Tibial nerve (tissue), 4 donors: ENCODE data around the gene CYP4F12. TPM values are rescaled to one million over a fixed set of nuclear protein-coding genes. Genes with fewer than 3 reads are reported as not detected.
A peak's percentile ranks its signal among the peaks of the same experiment; 100 is the strongest.

ENCODE experiments used
- DNase-seq, 2 donors: peaks; one replicate each; pipeline ENCODE4 v3.0.0-alpha.2; 2019; ENCODE audit warnings: low spot score in 2 of 2
- H3K27ac ChIP-seq, 4 donors: fragments of 200-600 bp; sonication (generic) in 3 of 4; one replicate each; pipeline ENCODE4 v1.5.1; 2017 to 2019; ENCODE audit warnings: mild to moderate bottlenecking in 1 of 4
- H3K27me3 ChIP-seq, 2 donors: fragments of 200-600 bp; sonication (generic) in 1 of 2; one replicate each; pipeline versions ENCODE4 v1.5.1 to v1.6.0; 2017 to 2019
- H3K36me3 ChIP-seq, 3 donors: fragments of 200-600 bp; sonication (generic); one replicate each; pipeline ENCODE4 v1.5.1; 2018 to 2019
- H3K4me1 ChIP-seq, 4 donors: fragments of 200-600 bp; sonication (generic) in 3 of 4; one replicate each; pipeline ENCODE4 v1.5.1; 2017 to 2019
- H3K4me3 ChIP-seq, 4 donors: fragments of 200-600 bp; sonication (generic) in 3 of 4; one replicate each; pipeline ENCODE4 v1.5.1; 2017 to 2019; ENCODE audit warnings: mild to moderate bottlenecking in 1 of 4, moderate library complexity in 1 of 4
- H3K9me3 ChIP-seq, 4 donors: fragments of 200-600 bp; sonication (generic) in 3 of 4; one replicate each; pipeline ENCODE4 v1.5.1; 2017 to 2019
- EP300 ChIP-seq, 2 donors: sonication (generic); formaldehyde crosslinking; IDR thresholded peaks; one replicate each; pipeline ENCODE4 v1.6.1; 2017; ENCODE audit warnings: antibody characterized with exemption in 2 of 2, mild to moderate bottlenecking in 1 of 2
- POLR2A ChIP-seq, 2 donors: fragments of 450-650 bp; IDR thresholded peaks; one replicate each; pipeline ENCODE4 v1.6.1; 2017; ENCODE audit warnings: antibody characterized with exemption in 2 of 2, mild to moderate bottlenecking in 2 of 2, moderate library complexity in 2 of 2
- WGBS, 2 donors: methylation state at CpG; one replicate each; pipeline ENCODE4 v1.1.5; 2018; 5-methylcytosine and 5-hydroxymethylcytosine counted together
- total RNA-seq, 4 donors: library from RNA; depleted of rRNA; stranded (reverse); fragments of >200 nt; gene quantifications; one replicate each; pipeline ENCODE4 v1.1.0, GENCODE V29; 2016
- TF ChIP-seq, protein P1 (sequence below), 5 experiments: fragments of 200-600 bp in 3 of 5; fragments of 450-650 bp in 2 of 5; sonication (generic) in 3 of 5; IDR thresholded peaks; one replicate each; pipeline ENCODE4 v1.5.1; 2016 to 2019; ENCODE audit warnings: antibody characterized with exemption in 5 of 5, mild to moderate bottlenecking in 3 of 5, moderate library complexity in 2 of 5

Gene CYP4F12
- total RNA-seq, 4 donors from 2014 or later = 12.6 to 62.0 (median 50.4) TPM

DNA sequence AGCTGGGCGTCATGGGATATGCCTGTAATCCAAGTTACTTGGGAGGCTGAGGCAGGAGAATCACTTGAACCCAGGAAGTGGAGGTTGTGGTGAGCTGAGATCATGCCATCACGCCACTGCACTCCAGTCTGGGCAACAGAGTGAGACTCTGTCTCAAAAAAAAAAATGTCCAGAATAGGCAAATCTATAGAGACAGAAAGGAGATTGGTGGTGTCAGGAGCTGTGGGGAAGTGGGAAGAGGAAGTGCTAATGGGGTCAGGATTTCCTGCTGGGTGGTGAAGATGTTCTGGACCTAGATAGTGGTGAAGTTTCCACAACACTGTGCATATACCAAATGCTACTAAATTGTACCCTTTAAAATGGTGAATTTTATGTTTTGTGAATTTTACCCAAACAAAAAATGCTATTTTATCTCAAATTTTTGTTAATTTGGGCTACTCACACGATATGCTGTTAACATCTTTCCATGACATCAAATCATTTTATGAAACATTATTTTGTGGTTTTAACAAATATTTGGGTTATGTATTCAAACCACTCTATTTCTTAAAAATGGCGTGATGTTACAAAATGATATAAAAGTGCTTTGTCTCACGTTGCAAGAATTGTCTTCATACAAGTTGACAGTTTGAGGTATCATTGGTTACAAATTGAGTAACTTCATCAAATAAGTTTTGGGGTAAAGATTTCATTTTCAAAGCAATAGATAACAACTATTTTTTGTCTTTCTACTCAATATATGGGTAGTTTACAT is 39.6 kb upstream of the CYP4F12 start:
- DNase-seq = no peak
- WGBS, 2 donors = 50 to 60% methylated on average over 5 of the region's 5 CpGs
- Histone ChIP-seq H3K4me1 (peaks cover 0 to 3% (median 0%) of the 10 kb centered on the region in 4 donors), H3K4me3 (no peak overlapping the region), H3K27ac (no peak overlapping the region), H3K9me3 (no peaks in the 10 kb centered on the region), H3K36me3 (no peaks in the 10 kb centered on the region), H3K27me3 (peaks cover 0 to 15% of the 10 kb centered on the region in 2 donors)
- TF ChIP-seq POLR2A (IDR thresholded peaks at IDR 0.05) (no peak), EP300 (IDR thresholded peaks at IDR 0.05) (peak in 1 of 2 donors; percentile 11)

DNA sequence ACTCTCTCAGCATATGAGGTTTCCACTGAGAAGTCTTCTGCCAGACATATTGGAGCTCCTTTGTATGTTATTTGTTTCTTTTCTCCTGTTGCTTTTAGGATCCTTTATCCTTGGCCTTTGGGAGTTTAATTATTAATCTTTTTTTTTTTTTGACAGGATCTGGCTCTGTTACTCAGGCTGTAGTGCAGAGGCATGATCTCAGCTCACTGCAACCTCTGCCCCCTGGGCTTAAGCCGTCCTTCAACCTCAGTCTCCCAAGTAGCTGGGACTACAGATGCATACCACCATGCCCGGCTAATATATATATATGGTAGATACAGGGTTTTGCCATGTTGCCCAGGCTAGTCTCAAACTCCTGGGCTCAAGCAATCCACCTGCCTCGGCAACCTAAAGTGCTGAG is 38.8 kb upstream of the CYP4F12 start:
- Histone ChIP-seq H3K4me3 (no peak overlapping the region), H3K36me3 (no peaks in the 10 kb centered on the region), H3K4me1 (peaks cover 0 to 1% (median 0%) of the 10 kb centered on the region in 4 donors), H3K27me3 (peaks cover 0 to 7% of the 10 kb centered on the region in 2 donors), H3K27ac (no peak overlapping the region), H3K9me3 (no peaks in the 10 kb centered on the region)
- TF ChIP-seq, protein P1, sequence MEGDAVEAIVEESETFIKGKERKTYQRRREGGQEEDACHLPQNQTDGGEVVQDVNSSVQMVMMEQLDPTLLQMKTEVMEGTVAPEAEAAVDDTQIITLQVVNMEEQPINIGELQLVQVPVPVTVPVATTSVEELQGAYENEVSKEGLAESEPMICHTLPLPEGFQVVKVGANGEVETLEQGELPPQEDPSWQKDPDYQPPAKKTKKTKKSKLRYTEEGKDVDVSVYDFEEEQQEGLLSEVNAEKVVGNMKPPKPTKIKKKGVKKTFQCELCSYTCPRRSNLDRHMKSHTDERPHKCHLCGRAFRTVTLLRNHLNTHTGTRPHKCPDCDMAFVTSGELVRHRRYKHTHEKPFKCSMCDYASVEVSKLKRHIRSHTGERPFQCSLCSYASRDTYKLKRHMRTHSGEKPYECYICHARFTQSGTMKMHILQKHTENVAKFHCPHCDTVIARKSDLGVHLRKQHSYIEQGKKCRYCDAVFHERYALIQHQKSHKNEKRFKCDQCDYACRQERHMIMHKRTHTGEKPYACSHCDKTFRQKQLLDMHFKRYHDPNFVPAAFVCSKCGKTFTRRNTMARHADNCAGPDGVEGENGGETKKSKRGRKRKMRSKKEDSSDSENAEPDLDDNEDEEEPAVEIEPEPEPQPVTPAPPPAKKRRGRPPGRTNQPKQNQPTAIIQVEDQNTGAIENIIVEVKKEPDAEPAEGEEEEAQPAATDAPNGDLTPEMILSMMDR (IDR thresholded peaks at IDR 0.05) = no peak
- no peak for TF ChIP-seq EP300 (IDR thresholded peaks at IDR 0.05)
- no peak for TF ChIP-seq POLR2A (IDR thresholded peaks at IDR 0.05)
- DNase-seq = no peak
- 62 to 84% methylated on average over 3 of the region's 3 CpGs for WGBS, 2 donors

DNA sequence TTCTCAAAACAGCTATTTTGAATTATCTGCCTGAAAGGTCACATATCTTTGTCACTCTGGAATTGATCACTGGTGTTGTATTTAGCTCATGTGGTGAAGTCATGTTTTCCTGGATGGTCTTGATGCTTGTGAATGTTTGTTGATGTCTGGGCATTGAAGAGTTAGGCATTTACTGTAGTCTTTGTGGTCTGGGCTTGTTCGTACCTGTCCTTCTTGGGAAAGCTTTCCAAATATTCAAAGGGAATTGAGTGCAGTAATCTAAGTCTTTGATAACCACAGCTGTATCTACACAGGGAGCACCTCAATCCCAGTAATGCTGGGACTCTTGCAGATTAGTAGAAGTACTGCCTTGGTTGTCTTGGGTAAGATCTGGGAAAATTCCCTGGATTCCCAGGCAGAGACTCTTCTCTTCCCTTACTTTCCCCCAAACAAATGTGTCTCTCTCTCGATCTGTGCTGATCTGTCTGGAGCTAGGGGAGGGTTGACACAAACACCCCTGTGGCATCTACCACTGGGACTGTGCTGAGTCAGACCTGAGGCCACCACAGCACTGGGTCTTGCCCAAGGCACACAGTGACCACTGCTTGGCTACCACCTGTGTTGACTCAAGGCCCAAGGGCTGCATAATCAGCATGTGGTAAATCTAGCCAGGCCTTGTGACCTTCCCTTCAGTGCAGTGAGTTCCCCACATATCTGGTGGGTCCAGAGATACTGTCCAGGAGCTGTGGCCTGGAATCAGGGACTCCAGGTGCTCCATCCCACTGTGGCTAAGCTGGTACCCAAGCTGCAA is 37.7 kb upstream of the CYP4F12 start:
- TF ChIP-seq EP300 (IDR thresholded peaks at IDR 0.05) = no peak
- TF ChIP-seq, protein P1 (IDR thresholded peaks at IDR 0.05) = no peak
- TF ChIP-seq POLR2A (IDR thresholded peaks at IDR 0.05) = no peak
- no peak for DNase-seq
- Histone ChIP-seq H3K9me3 (no peaks in the 10 kb centered on the region), H3K27ac (no peak overlapping the region), H3K4me1 (peaks cover 0 to 5% (median 0%) of the 10 kb centered on the region in 4 donors), H3K27me3 (peaks cover 0 to 6% of the 10 kb centered on the region in 2 donors), H3K36me3 (no peaks in the 10 kb centered on the region), H3K4me3 (no peak overlapping the region)
- 70 to 75% methylated on average over 2 of the region's 2 CpGs for WGBS, 2 donors

DNA sequence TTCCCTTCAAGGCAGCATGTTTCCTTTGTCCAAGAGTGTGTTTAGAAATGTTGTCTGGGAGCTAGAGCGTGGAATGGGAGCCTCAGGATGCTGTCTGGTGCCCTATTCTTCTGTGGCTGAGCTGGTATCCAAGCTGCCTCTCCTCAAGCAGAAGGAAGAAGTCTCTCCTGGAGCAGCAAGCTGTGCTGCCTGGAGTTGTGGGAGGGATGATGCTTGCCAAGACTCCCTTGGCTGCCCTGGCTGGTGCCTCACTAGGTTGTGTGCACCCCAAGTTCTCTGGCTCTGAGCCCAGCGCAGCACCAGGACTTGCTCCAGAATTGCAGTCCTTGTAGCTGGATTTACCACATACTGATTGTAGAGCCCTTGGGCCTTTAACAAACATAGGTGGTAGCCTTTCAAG is 36.9 kb upstream of the CYP4F12 start:
- no peak for DNase-seq
- WGBS, 2 donors = 64 to 88% methylated on average over 2 of the region's 2 CpGs
- TF ChIP-seq, protein P1 (IDR thresholded peaks at IDR 0.05) = no peak
- TF ChIP-seq EP300 (IDR thresholded peaks at IDR 0.05) (no peak), POLR2A (IDR thresholded peaks at IDR 0.05) (no peak)
- H3K9me3 ChIP-seq = no peaks in the 10 kb centered on the region
- no peak overlapping the region for H3K27ac ChIP-seq
- H3K27me3 ChIP-seq = peaks cover 0 to 6% of the 10 kb centered on the region in 2 donors
- no peak overlapping the region for H3K4me3 ChIP-seq
- no peaks in the 10 kb centered on the region for H3K36me3 ChIP-seq
- H3K4me1 ChIP-seq = peaks cover 0 to 12% (median under 1%) of the 10 kb centered on the region in 4 donors

DNA sequence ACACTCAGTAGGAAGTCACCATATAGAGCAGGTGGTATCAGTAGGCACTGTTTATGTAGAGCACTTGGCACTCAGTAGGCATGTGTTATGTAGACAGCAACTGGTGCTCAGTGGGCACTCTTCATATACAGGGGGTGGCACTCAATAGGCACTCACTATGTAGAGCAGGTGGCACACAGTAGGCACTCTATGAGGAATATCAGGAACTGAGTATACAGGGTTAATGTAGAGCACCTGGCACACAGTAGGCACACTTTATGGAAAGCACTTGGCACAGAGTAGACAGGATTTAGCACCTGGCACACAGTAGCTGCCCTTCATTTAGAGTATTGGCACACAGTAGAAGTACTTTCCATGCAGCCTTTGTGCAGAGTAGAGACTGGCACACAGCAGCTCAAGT is 33.3 kb upstream of the CYP4F12 start:
- H3K36me3 ChIP-seq = no peaks in the 10 kb centered on the region
- no peaks in the 10 kb centered on the region for H3K27me3 ChIP-seq
- H3K4me3 ChIP-seq = no peak overlapping the region
- peak overlapping the region in 2 of 4 donors; percentile 71 for H3K27ac ChIP-seq
- H3K4me1 ChIP-seq = peaks cover 0 to 21% (median 3%) of the 10 kb centered on the region in 4 donors
- no peak for TF ChIP-seq EP300 (IDR thresholded peaks at IDR 0.05)
- DNase-seq = no peak
- no peaks in the 10 kb centered on the region for H3K9me3 ChIP-seq
